RPMI8226 (cell line): ENCODE results near the gene NUP188.
"Not testable (repeated sequence)": the region's sequence is repeated elsewhere in the genome, so short reads cannot be mapped to it uniquely, and the experiment has no call there.

Experiments
- DNase-seq: peaks from one replicate; pipeline ENCODE4 v3.0.0-alpha.2; 2015

NUP188 gene

GRCh38 chr9:128943832-128944620 lies 3.5 kb upstream of the NUP188 start:
- DNase-seq: no peak

- DNase-seq: not testable (repeated sequence)
These were observed 2.5 kb upstream of the NUP188 start for GRCh38 chr9:128944966-128945365.

GRCh38 chr9:128945798-128946501 lies 1.5 kb upstream of the NUP188 start:
- no peak for DNase-seq

GRCh38 chr9:128946571-128947276 lies 775 bp upstream of the NUP188 start:
- peak; percentile 46 for DNase-seq

- no peak for DNase-seq
These were observed 297 bp upstream of the NUP188 start for GRCh38 chr9:128947277-128947526.

- not testable (repeated sequence) for DNase-seq
These were observed 13.9 kb downstream of the NUP188 start for GRCh38 chr9:128961403-128961802.

- no peak for DNase-seq
These were observed 22.0 kb downstream of the NUP188 start for GRCh38 chr9:128969491-128969890.

GRCh38 chr9:128972956-128973355 lies 25.5 kb downstream of the NUP188 start:
- no peak for DNase-seq

- DNase-seq: no peak
These were observed 31.6 kb downstream of the NUP188 start for GRCh38 chr9:128979111-128979510.

GRCh38 chr9:128983536-128983935 lies 36.0 kb downstream of the NUP188 start:
- DNase-seq: no peak

GRCh38 chr9:128986671-128987070 lies 39.2 kb downstream of the NUP188 start:
- no peak for DNase-seq

- no peak for DNase-seq
These were observed 40.3 kb downstream of the NUP188 start for GRCh38 chr9:128987805-128988204.

GRCh38 chr9:128992995-128993394 lies 45.5 kb downstream of the NUP188 start:
- peak; percentile 37 for DNase-seq

- no peak for DNase-seq
These were observed 48.3 kb downstream of the NUP188 start for GRCh38 chr9:128995791-128996190.

- no peak for DNase-seq
These were observed 51.0 kb downstream of the NUP188 start for GRCh38 chr9:128998462-128998861.

- DNase-seq: no peak
These were observed 52.2 kb downstream of the NUP188 start for GRCh38 chr9:128999581-129000206.

- no peak for DNase-seq
These were observed 54.2 kb downstream of the NUP188 start for GRCh38 chr9:129001504-129002325.

- DNase-seq: no peak
These were observed 55.5 kb downstream of the NUP188 start for GRCh38 chr9:129002992-129003391.

- DNase-seq: not testable (repeated sequence)
These were observed 56.7 kb downstream of the NUP188 start for GRCh38 chr9:129004173-129004572.

GRCh38 chr9:129005336-129005997 lies 58.0 kb downstream of the NUP188 start:
- DNase-seq: no peak

- DNase-seq: peak; percentile 88
These were observed 59.0 kb downstream of the NUP188 start for GRCh38 chr9:129006328-129007034.
